Measurements from ENCODE around the gene SPZ1. TPM values are rescaled to one million over a fixed set of nuclear protein-coding genes. Genes with fewer than 3 reads are reported as not detected.

Gene SPZ1
- total and polyA plus RNA-seq, 2 of the 8 experiments (the other 6 are each of a cell fraction or from before 2014, with no cell fraction given): not detected

DNA sequence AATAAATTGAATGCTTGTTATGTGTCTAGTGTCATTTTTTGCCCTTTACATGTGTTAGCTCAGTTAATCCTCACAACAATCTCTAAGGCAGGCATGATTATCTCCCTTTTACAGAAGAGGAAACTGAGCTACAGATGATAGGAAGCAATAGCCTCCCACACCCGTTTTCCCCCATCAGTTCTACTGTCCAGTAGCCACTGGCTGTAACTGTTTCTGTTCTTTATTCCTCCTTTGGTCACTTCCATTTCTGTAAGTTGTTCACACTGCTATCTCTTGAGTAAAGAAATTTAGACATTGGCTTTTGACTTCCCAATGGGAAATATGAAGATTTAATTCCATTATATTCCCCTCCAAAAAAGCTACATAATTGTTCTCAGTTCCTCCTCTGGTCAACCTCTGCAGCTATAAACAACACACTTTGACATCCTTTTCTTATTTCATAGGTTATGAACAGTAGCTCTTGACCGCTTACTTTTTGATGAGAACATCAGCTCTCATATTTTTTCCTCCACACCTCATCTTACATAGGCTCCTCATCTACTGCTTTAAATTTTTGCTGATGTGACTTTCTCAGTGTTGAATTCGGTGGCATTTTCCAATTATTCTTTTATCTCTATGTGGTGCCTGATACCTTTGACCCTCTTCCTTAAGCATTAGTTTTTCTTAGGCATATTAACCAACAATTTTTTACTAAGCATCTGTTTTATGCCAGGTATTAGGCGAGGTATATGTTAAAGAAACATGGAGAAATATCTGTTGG is 21.4 kb downstream of the SPZ1 start:
- no peak overlapping the region for H2BK20ac ChIP-seq (ENCODE audit: low read length)
- no peak overlapping the region for H4K8ac ChIP-seq (ENCODE audit: extremely low read depth, insufficient read depth, low read length)
- no peak overlapping the region for H2BK5ac ChIP-seq (ENCODE audit: low read depth, low read length)
- H2BK12ac ChIP-seq (ENCODE audit: low read depth, low read length): no peak overlapping the region
- TF ChIP-seq NANOG (IDR thresholded peaks at IDR 0.05; ENCODE audit: insufficient read depth, low read depth, low read length, poor library complexity, severe bottlenecking): no peak
- no peak for TF ChIP-seq CREB1 (IDR thresholded peaks at IDR 0.05)
- TF ChIP-seq, protein P1, sequence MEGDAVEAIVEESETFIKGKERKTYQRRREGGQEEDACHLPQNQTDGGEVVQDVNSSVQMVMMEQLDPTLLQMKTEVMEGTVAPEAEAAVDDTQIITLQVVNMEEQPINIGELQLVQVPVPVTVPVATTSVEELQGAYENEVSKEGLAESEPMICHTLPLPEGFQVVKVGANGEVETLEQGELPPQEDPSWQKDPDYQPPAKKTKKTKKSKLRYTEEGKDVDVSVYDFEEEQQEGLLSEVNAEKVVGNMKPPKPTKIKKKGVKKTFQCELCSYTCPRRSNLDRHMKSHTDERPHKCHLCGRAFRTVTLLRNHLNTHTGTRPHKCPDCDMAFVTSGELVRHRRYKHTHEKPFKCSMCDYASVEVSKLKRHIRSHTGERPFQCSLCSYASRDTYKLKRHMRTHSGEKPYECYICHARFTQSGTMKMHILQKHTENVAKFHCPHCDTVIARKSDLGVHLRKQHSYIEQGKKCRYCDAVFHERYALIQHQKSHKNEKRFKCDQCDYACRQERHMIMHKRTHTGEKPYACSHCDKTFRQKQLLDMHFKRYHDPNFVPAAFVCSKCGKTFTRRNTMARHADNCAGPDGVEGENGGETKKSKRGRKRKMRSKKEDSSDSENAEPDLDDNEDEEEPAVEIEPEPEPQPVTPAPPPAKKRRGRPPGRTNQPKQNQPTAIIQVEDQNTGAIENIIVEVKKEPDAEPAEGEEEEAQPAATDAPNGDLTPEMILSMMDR (IDR thresholded peaks at IDR 0.05; ENCODE audit: control extremely low read depth in 1 of 3, insufficient read depth in 1 of 3, low read depth in 1 of 3, low read length in 3 of 3): no peak
- TF ChIP-seq CHD2 (IDR thresholded peaks at IDR 0.05; ENCODE audit: low read length): no peak
- no peak for TF ChIP-seq NRF1 (IDR thresholded peaks at IDR 0.05; ENCODE audit: low read depth, low read length)
- TF ChIP-seq SIX5 (IDR thresholded peaks at IDR 0.05; ENCODE audit: low read depth, low read length): no peak
- TF ChIP-seq ATF3 (IDR thresholded peaks at IDR 0.05; ENCODE audit: insufficient read depth, low read depth, low read length): no peak
- TF ChIP-seq SP2 (IDR thresholded peaks at IDR 0.05; ENCODE audit: low read length): no peak
- H3K27me3 ChIP-seq (replicated peaks in 1 of 4; ENCODE audit: control insufficient read depth in 3 of 4, extremely low read depth in 1 of 4, insufficient read depth in 3 of 4, low read length in 3 of 4): no peaks in the 10 kb centered on the region
- no peaks in the 10 kb centered on the region for H3K4me1 ChIP-seq (replicated peaks in 1 of 4; ENCODE audit: control insufficient read depth in 3 of 4, insufficient read depth in 4 of 4, low read length in 3 of 4)
- H3K4me2 ChIP-seq (ENCODE audit: insufficient read depth in 1 of 2, low read depth in 2 of 2, low read length in 2 of 2): no peak overlapping the region
- no peak overlapping the region for H3K4me3 ChIP-seq (ENCODE audit: extremely low read depth in 1 of 4, insufficient read depth in 2 of 4, low read depth in 3 of 4, low read length in 4 of 4)
- H3K56ac ChIP-seq (replicated peaks; ENCODE audit: insufficient read length, low read depth, low read length): no peak overlapping the region
- no peak overlapping the region for H2AFZ ChIP-seq (ENCODE audit: low read length)
- H2BK15ac ChIP-seq (ENCODE audit: low read length): no peak overlapping the region
- no peak overlapping the region for H3K23ac ChIP-seq (ENCODE audit: insufficient read length)
- H2BK120ac ChIP-seq (replicated peaks; ENCODE audit: low read depth, low read length): no peak overlapping the region
- POLR2A ChIA-PET (ENCODE audit: partially characterized antibody): no interaction called here
- no peak overlapping the region for H2AK5ac ChIP-seq (ENCODE audit: low read depth, low read length)
- no peak overlapping the region for H3K18ac ChIP-seq (ENCODE audit: extremely low read depth, low read length)
- no peaks in the 10 kb centered on the region for H3K79me2 ChIP-seq (ENCODE audit: control insufficient read depth in 1 of 2, insufficient read depth in 2 of 2, low read length in 2 of 2)
- FAIRE-seq (no peak), DNase-seq (ENCODE audit: low read depth in 1 of 2, low spot score in 2 of 2) (no peak)
- no peak overlapping the region for H3K4ac ChIP-seq (replicated peaks; ENCODE audit: insufficient read length, low read depth, low read length)
- H3K14ac ChIP-seq (ENCODE audit: insufficient read length): no peak overlapping the region
- WGBS, 2 experiments (ENCODE audit: extremely low coverage in 1 of 2, insufficient coverage in 1 of 2, insufficient read length in 1 of 2, insufficient replicate concordance in 2 of 2, low coverage in 1 of 2, low lambda C conversion rate in 2 of 2, missing lambda C conversion rate in 1 of 2): 82% methylated on average over 4 of the region's 4 CpGs; no CpG with 5 or more reads in 1 of the 2 experiments
- no peaks in the 10 kb centered on the region for H3K23me2 ChIP-seq (ENCODE audit: low read depth, low read length)
- H3K9ac ChIP-seq (replicated peaks in 1 of 4; ENCODE audit: extremely low read depth in 1 of 4, low read depth in 3 of 4, low read length in 3 of 4): no peak overlapping the region
- H4K20me1 ChIP-seq (replicated peaks in 1 of 2; ENCODE audit: control insufficient read depth in 1 of 2, insufficient read depth in 2 of 2, low read length in 2 of 2): no peaks in the 10 kb centered on the region
- no peak overlapping the region for H4K91ac ChIP-seq (replicated peaks; ENCODE audit: insufficient read length, low read length)
- H4K5ac ChIP-seq (ENCODE audit: insufficient read length, low read depth, low read length): no peak overlapping the region
- no peaks in the 10 kb centered on the region for H3K9me3 ChIP-seq (ENCODE audit: insufficient read depth in 2 of 2, low read depth in 1 of 2, low read length in 1 of 2)
- no peaks in the 10 kb centered on the region for H3K79me1 ChIP-seq (ENCODE audit: low read depth, low read length)
- CTCF ChIA-PET (ENCODE audit: partially characterized antibody): interaction anchor here (1.9 kb wide), 1 partner anchor 12 kb away, joined by 5 read pairs; no protein-coding TSS in a partner anchor
- no peak overlapping the region for H3K27ac ChIP-seq (ENCODE audit: low read depth, low read length)
- no peaks in the 10 kb centered on the region for H3K36me3 ChIP-seq (ENCODE audit: control insufficient read depth in 2 of 4, insufficient read depth in 4 of 4, low read length in 3 of 4)
